Muscle of arm (tissue), 12 donors: ENCODE data around the gene FRMD6. TPM values are rescaled to one million over a fixed set of nuclear protein-coding genes. Genes with fewer than 3 reads are reported as not detected.
"Not testable (repeated sequence)": the region's sequence is repeated elsewhere in the genome, so short reads cannot be mapped to it uniquely, and the experiment has no call there.

ENCODE experiments used
- DNase-seq: peaks from one replicate; pipeline ENCODE4 v3.0.0-alpha.2; 2013
- polyA plus RNA-seq, 12 donors: library from polyadenylated mRNA; unstranded; fragments of 120-200 nt; gene quantifications; one replicate each; pipeline ENCODE4 v1.2.1, GENCODE V29; 2013; ENCODE audit not compliant: insufficient read length in 12 of 12

FRMD6 gene
- polyA plus RNA-seq, 12 donors = 16.4 to 53.5 (median 30.2) TPM; not detected in 1

- DNase-seq = not testable (repeated sequence)
Observed at GRCh38 chr14:51769261-51769660, 117.6 kb downstream of the FRMD6 start.

DNA sequence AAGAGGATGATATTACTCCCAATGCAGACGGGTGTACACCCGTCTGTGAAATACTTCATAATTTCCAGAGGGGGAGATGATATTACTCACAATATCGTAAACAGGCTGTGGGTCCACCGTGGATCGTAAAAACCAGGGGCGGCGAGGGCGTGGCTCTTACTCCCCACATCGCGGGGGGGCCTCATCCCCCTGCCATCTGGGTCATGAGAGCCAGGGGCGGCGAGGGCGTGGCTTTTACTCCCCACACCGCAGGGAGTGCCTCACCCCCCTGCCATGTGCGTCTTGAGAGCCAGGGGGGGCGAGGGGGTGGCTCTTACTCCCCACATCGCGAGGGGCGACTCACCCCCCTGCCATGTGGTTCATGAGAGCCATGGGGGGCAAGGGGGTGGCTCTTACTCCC, 122.5 kb downstream of the FRMD6 start:
- DNase-seq = no peak

DNA sequence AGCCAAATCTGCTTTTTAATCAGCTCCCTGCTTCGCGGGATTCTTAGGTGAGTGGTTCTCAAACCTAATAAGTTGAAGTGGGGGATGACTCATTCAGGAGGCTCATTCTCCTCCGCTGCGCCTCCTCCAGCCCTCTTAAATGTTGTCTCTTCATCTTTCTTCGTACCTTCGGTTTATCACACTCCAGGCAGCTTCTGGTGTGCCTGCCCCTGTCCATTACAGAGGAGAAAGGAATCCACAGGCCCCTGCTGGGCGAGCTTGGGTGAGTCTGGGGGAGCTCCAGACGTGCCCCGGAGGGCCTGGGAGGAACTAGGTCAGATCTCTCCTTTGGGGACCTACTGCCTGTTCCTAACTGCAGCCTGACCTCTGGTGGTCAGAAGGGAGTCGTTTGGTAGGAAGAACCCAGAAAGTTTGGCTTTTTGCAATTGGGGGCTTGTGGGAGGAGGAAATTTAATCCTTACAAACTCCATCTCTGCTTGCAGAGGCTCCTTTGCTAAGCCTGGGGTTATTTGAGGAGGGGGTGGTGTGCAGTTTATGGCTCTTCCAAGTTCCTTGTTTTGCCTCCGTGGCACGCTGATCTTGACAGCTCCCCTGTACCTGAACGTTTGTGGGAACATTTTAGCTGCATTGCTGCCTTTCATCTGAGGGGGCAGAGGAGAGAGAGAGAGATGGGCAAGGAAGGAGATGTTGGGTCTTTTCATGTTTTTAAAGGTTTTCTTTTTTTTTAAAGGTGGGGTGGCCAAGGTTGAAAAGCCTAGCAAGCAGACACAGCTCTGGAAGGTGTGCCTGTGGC, 124.6 kb downstream of the FRMD6 start:
- DNase-seq = peak; percentile 49

GRCh38 chr14:51780006-51780692, 128.4 kb downstream of the FRMD6 start:
- peak; percentile 72 for DNase-seq

Other genes with a start within 250 kb of the FRMD6 start
- gene GNG2, start 208.7 kb downstream of the FRMD6 start, polyA plus RNA-seq = 10 to 100 TPM in 11 of 12 donors, not detected in 1; 43.6 to 86.3 (median 63.1) TPM